Neural progenitor cell (in vitro differentiated cells): ENCODE measurements around the gene PEAR1. TPM values are rescaled to one million over a fixed set of nuclear protein-coding genes. Genes with fewer than 3 reads are reported as not detected.
A peak's percentile ranks its signal among the peaks of the same experiment; 100 is the strongest.

Experiments
- DNase-seq: peaks from one replicate; pipeline ENCODE4 v3.0.0-alpha.2; 2016; ENCODE audit warnings: low spot score
- H2AFZ ChIP-seq: fragments of 200-600 bp; sonication (generic); replicated peaks from 2 replicates; pipeline ENCODE4 v1.6.1; 2016; ENCODE audit warnings: antibody characterized with exemption
- H3F3A ChIP-seq: fragments of 200-600 bp; sonication (generic); 2 replicates; pipeline ENCODE4 v1.6.1; 2016; ENCODE audit warnings: antibody characterized with exemption, low read depth
- H3K27ac ChIP-seq: fragments of 200-600 bp; sonication (generic); 2 replicates; pipeline ENCODE4 v1.5.1; 2016; ENCODE audit warnings: mild to moderate bottlenecking
- H3K27me3 ChIP-seq: fragments of 200-600 bp; sonication (generic); 2 replicates; pipeline ENCODE4 v1.6.1; 2016; ENCODE audit warnings: mild to moderate bottlenecking, moderate library complexity
- H3K36me3 ChIP-seq: fragments of 200-600 bp; sonication (generic); 2 replicates; pipeline ENCODE4 v1.5.1; 2016
- H3K4me1 ChIP-seq: fragments of 200-600 bp; sonication (generic); 2 replicates; pipeline ENCODE4 v1.6.1; 2016; ENCODE audit warnings: mixed run types
- H3K4me2 ChIP-seq: fragments of 200-600 bp; sonication (generic); 2 replicates; pipeline ENCODE4 v1.6.1; 2016
- H3K4me3 ChIP-seq: fragments of 200-600 bp; sonication (generic); 2 replicates; pipeline ENCODE4 v1.5.1; 2016
- H3K79me2 ChIP-seq: fragments of 200-600 bp; sonication (generic); 2 replicates; pipeline ENCODE4 v1.6.1; 2016; ENCODE audit warnings: low read depth
- H3K9ac ChIP-seq: fragments of 200-600 bp; sonication (generic); 2 replicates; pipeline ENCODE4 v1.6.1; 2016
- H3K9me3 ChIP-seq: fragments of 200-600 bp; sonication (generic); 2 replicates; pipeline ENCODE4 v1.5.1; 2016; ENCODE audit warnings: low read depth
- H4K20me1 ChIP-seq: fragments of 200-600 bp; sonication (generic); 2 replicates; pipeline ENCODE4 v1.6.1; 2016; ENCODE audit warnings: low read depth
- H3K27ac Mint-ChIP-seq: 3 replicates; pipeline ENCODE4 v1.8.0; 2021; ENCODE audit warnings: mixed read lengths
- H3K27me3 Mint-ChIP-seq: 2 replicates; pipeline ENCODE4 v1.8.0; 2022; ENCODE audit warnings: low read depth, mild to moderate bottlenecking, inconsistent platforms, moderate library complexity, mixed read lengths; ENCODE audit not compliant: insufficient read depth
- H3K36me3 Mint-ChIP-seq: 3 replicates; pipeline ENCODE4 v1.8.0; 2021; ENCODE audit warnings: mixed read lengths
- H3K4me1 Mint-ChIP-seq: 3 replicates; pipeline ENCODE4 v1.8.0; 2021; ENCODE audit warnings: mixed read lengths
- H3K4me3 Mint-ChIP-seq: 3 replicates; pipeline ENCODE4 v1.8.0; 2021; ENCODE audit warnings: mild to moderate bottlenecking, moderate library complexity, mixed read lengths
- H3K9me3 Mint-ChIP-seq: 3 replicates; pipeline ENCODE4 v1.8.0; 2020; ENCODE audit warnings: mixed read lengths
- CTCF ChIP-seq: fragments of 200-600 bp; sonication (generic); IDR thresholded peaks from 2 replicates; pipeline ENCODE4 v1.5.1; 2017; ENCODE audit warnings: antibody characterized with exemption, mild to moderate bottlenecking
- EZH2 ChIP-seq: fragments of 200-600 bp; sonication (generic); IDR thresholded peaks from 2 replicates; pipeline ENCODE4 v1.6.1; 2017; ENCODE audit warnings: antibody characterized with exemption, mild to moderate bottlenecking, moderate library complexity
- EZH2phosphoT487 ChIP-seq: fragments of 200-600 bp; sonication (generic); IDR thresholded peaks from 2 replicates; pipeline ENCODE4 v1.6.1; 2017; ENCODE audit warnings: antibody characterized with exemption
- total RNA-seq: library from RNA; depleted of rRNA; stranded (reverse); fragments of >200 nt; gene quantifications from 2 replicates; pipeline ENCODE4 v1.2.3, GENCODE V29; 2015; ENCODE audit warnings: low replicate concordance

PEAR1 gene
- total RNA-seq, 1 donor from 2014 or later, result not detected

DNA sequence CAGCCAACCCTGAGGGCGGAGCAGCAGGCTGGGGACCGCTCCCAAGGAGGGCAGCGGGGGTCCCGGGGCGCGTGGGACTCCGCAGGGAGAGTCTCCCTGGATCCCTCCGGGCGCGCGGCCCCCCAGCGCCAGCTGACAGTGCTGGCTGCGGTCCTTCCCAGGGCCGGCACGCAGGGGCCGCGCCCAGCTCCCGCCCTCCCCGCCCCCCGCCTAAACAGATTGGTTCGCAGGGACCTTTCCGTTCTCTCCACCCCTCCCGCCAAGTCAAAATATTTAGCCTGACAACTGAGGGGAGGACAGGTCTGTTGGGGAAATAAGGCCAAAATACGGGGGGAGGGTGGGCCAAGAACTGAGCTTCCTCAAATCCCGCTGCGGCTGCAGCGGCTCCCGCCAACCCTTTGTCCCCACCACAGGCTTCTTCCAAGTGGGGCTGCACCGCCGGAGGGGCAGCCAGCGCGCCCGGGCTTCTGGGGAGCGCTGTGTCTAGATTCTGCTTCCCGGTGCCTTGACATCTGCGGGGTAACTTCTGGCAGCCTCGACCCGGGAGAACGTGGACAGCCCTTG, 34.5 kb upstream of the PEAR1 start, which contains the start of gene INSRR:
Gene INSRR (minus strand): TSS at position 159 of the 564 bp plus-strand sequence. CDS start 496 bp downstream, outside the sequence.
- H3K27me3 ChIP-seq, result peaks cover 100% of the 10 kb centered on the region
- peaks cover 16% of the 10 kb centered on the region for H4K20me1 ChIP-seq
- no peaks in the 10 kb centered on the region for H3K36me3 Mint-ChIP-seq
- H3K9me3 Mint-ChIP-seq, result no peaks in the 10 kb centered on the region
- H3K9me3 ChIP-seq, result no peaks in the 10 kb centered on the region
- H3K36me3 ChIP-seq, result no peaks in the 10 kb centered on the region
- peak within 1 kb of the TSS; percentile 88 for H3K4me2 ChIP-seq
- H3K79me2 ChIP-seq, result no peaks in the 10 kb centered on the region
- peak within 1 kb of the TSS; percentile 52 for H3K4me3 ChIP-seq
- TF ChIP-seq EZH2 (peak; percentile 70), CTCF (no peak), EZH2phosphoT487 (no peak)
- peak within 1 kb of the TSS; percentile 87 for H3K4me3 Mint-ChIP-seq
- no peak within 1 kb of the TSS for H3K27ac ChIP-seq
- H3F3A ChIP-seq, result peaks cover 27% of the 10 kb centered on the region
- no peak within 1 kb of the TSS for H3K9ac ChIP-seq
- no peak within 1 kb of the TSS for H3K27ac Mint-ChIP-seq
- H2AFZ ChIP-seq, result peak within 1 kb of the TSS; percentile 28
- peaks cover 51% of the 10 kb centered on the region for H3K27me3 Mint-ChIP-seq
- peak; percentile 61 for DNase-seq
- peaks cover 34% of the 10 kb centered on the region for H3K4me1 Mint-ChIP-seq
- H3K4me1 ChIP-seq, result peaks cover 19% of the 10 kb centered on the region

- peaks cover 55% of the 10 kb centered on the region for H3K27me3 Mint-ChIP-seq
- DNase-seq, result peak; percentile 56
- no peaks in the 10 kb centered on the region for H3K9me3 Mint-ChIP-seq
- peak overlapping the region; percentile 87 for H3K4me3 Mint-ChIP-seq
- no peak for TF ChIP-seq CTCF
- TF ChIP-seq EZH2phosphoT487, result no peak
- TF ChIP-seq EZH2, result no peak
- peak overlapping the region; percentile 88 for H3K4me2 ChIP-seq
- peaks cover 16% of the 10 kb centered on the region for H4K20me1 ChIP-seq
- no peaks in the 10 kb centered on the region for H3K36me3 ChIP-seq
- H3K27ac Mint-ChIP-seq, result no peak overlapping the region
- peaks cover 27% of the 10 kb centered on the region for H3F3A ChIP-seq
- peaks cover 19% of the 10 kb centered on the region for H3K4me1 ChIP-seq
- no peaks in the 10 kb centered on the region for H3K9me3 ChIP-seq
- H3K27ac ChIP-seq, result no peak overlapping the region
- no peaks in the 10 kb centered on the region for H3K79me2 ChIP-seq
- H3K36me3 Mint-ChIP-seq, result no peaks in the 10 kb centered on the region
- peaks cover 100% of the 10 kb centered on the region for H3K27me3 ChIP-seq
- peak overlapping the region; percentile 28 for H2AFZ ChIP-seq
- H3K4me3 ChIP-seq, result peak overlapping the region; percentile 52
- H3K9ac ChIP-seq, result no peak overlapping the region
- peaks cover 35% of the 10 kb centered on the region for H3K4me1 Mint-ChIP-seq
Measured at GRCh38 chr1:156859523-156860112, 33.9 kb upstream of the PEAR1 start.

DNA sequence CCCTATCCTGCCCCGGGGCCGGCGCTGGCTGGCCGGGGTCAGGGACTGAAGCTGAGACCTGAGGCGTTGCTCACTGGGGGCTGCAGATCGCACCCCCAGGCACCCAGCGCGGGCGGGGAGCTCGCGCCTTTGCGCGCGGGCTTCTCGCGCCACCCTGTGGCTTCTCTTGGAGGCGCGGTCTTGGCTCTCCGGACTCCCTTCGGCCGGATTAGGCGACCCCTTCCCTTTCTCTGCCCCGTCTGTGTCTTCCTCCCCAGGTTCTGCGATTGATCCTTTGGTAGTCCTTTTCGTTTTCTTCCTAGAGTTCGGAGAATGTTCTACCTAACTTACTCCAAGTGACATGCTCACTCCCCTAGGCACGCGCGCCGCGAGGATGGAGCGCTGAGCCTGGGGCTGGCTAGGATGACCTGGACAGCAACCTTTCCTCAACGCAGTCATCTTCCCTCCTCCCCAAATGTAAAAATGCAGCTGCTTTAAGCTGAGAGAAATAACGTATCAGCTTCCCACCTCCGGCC, 33.3 kb upstream of the PEAR1 start:
- no peak overlapping the region for H3K27ac Mint-ChIP-seq
- peaks cover 16% of the 10 kb centered on the region for H4K20me1 ChIP-seq
- no peak overlapping the region for H3K9ac ChIP-seq
- H3K4me2 ChIP-seq, result peak overlapping the region; percentile 88
- peak; percentile 88 for DNase-seq
- no peaks in the 10 kb centered on the region for H3K36me3 Mint-ChIP-seq
- peaks cover 100% of the 10 kb centered on the region for H3K27me3 ChIP-seq
- peaks cover 56% of the 10 kb centered on the region for H3K27me3 Mint-ChIP-seq
- peaks cover 36% of the 10 kb centered on the region for H3K4me1 Mint-ChIP-seq
- H3K4me3 ChIP-seq, result peak overlapping the region; percentile 52
- H3K4me1 ChIP-seq, result peaks cover 19% of the 10 kb centered on the region
- H2AFZ ChIP-seq, result peak overlapping the region; percentile 86
- no peak overlapping the region for H3K27ac ChIP-seq
- peak overlapping the region; percentile 87 for H3K4me3 Mint-ChIP-seq
- no peaks in the 10 kb centered on the region for H3K36me3 ChIP-seq
- H3K79me2 ChIP-seq, result no peaks in the 10 kb centered on the region
- no peaks in the 10 kb centered on the region for H3K9me3 ChIP-seq
- TF ChIP-seq EZH2 (no peak), CTCF (peak; percentile 81)
- H3K9me3 Mint-ChIP-seq, result no peaks in the 10 kb centered on the region
- peaks cover 30% of the 10 kb centered on the region for H3F3A ChIP-seq
